ENCODE measurements around the gene MRPL18.
"Not testable (repeated sequence)": the region's sequence is repeated elsewhere in the genome, so short reads cannot be mapped to it uniquely, and the experiment has no call there.

Gene MRPL18

GRCh38 chr6:159777240-159777904 is 12.9 kb upstream of the MRPL18 start:
- DNase-seq = no peak

- DNase-seq = no peak
Observed at GRCh38 chr6:159778131-159778530, 12.1 kb upstream of the MRPL18 start.

GRCh38 chr6:159778542-159779103 is 11.6 kb upstream of the MRPL18 start:
- DNase-seq = no peak

GRCh38 chr6:159788276-159788675 is 2.0 kb upstream of the MRPL18 start:
- DNase-seq = no peak

- peak; percentile 42 for DNase-seq
Observed at GRCh38 chr6:159788753-159789376, 1.4 kb upstream of the MRPL18 start.

GRCh38 chr6:159789377-159790148 is 704 bp upstream of the MRPL18 start, which contains the start of gene TCP1:
TCP1 (minus strand) TSS chr6:159789602; CDS start chr6:159789468, 134 bp downstream.
- peak; percentile 99 for DNase-seq

GRCh38 chr6:159790956-159791598 is 810 bp downstream of the MRPL18 start:
- peak; percentile 24 for DNase-seq

- DNase-seq = not testable (repeated sequence)
Observed at GRCh38 chr6:159794976-159795375, 4.7 kb downstream of the MRPL18 start.

GRCh38 chr6:159797554-159797953 is 7.3 kb downstream of the MRPL18 start:
- no peak for DNase-seq

- no peak for DNase-seq
Observed at GRCh38 chr6:159800141-159800865, 10.0 kb downstream of the MRPL18 start, which contains the start of gene PNLDC1. PNLDC1 (plus strand) TSS chr6:159800276; CDS start chr6:159800308, 32 bp downstream.

GRCh38 chr6:159801935-159802334 is 11.7 kb downstream of the MRPL18 start:
- DNase-seq = no peak

- no peak for DNase-seq
Observed at GRCh38 chr6:159804504-159804903, 14.2 kb downstream of the MRPL18 start.

GRCh38 chr6:159805440-159806020 is 15.3 kb downstream of the MRPL18 start:
- no peak for DNase-seq

GRCh38 chr6:159806021-159806458 is 15.8 kb downstream of the MRPL18 start:
- DNase-seq = no peak

- DNase-seq = no peak
Observed at GRCh38 chr6:159807150-159807858, 17.0 kb downstream of the MRPL18 start.

- no peak for DNase-seq
Observed at GRCh38 chr6:159808647-159809046, 18.4 kb downstream of the MRPL18 start.

- DNase-seq = no peak
Observed at GRCh38 chr6:159809149-159809548, 18.9 kb downstream of the MRPL18 start.

- no peak for DNase-seq
Observed at GRCh38 chr6:159813781-159814180, 23.5 kb downstream of the MRPL18 start.

GRCh38 chr6:159815410-159815809 is 25.1 kb downstream of the MRPL18 start:
- no peak for DNase-seq

GRCh38 chr6:159816775-159817174 is 26.5 kb downstream of the MRPL18 start:
- not testable (repeated sequence) for DNase-seq
